Activated CD8-positive, alpha-beta memory T cell treated with anti-CD3 and anti-CD28 coated beads, Interleukin-2, amount 50 U/mL, for 48 hours (primary cell): Measurements from ENCODE around the gene SLC10A4.
"Not testable (repeated sequence)": the region's sequence is repeated elsewhere in the genome, so short reads cannot be mapped to it uniquely, and the experiment has no call there.

Experiments used
- DNase-seq: peaks from one replicate; pipeline ENCODE4 v3.0.0-alpha.2; 2020

Gene SLC10A4

GRCh38 chr4:48483006-48483776, at the start of gene SLC10A4:
Gene SLC10A4, plus strand, starts transcription at chr4:48483343. Its CDS starts 219 bp downstream, at chr4:48483562.
- peak; percentile 60 for DNase-seq

DNA sequence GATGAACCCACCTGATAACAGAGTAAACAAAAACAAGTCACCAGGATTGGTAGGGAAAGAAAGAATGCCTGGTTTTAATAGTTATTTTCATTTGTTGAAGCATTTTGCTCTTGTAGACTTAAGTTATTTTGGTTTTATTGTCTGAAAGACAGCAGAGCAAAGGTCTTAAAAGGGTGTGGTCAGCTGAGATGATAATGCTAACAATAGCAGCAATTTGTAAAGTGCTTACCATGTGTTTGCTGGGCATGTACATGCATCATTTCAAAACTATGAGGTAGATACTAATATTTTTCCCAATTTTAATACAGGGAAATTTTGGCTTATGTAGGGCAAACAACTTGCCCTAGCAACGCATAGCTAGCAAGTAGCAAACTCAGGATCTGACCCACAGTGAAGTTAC, 46.8 kb upstream of the SLC10A4 start:
- DNase-seq = no peak

GRCh38 chr4:48439988-48440387, 43.2 kb upstream of the SLC10A4 start:
- no peak for DNase-seq

GRCh38 chr4:48440914-48441313, 42.2 kb upstream of the SLC10A4 start:
- not testable (repeated sequence) for DNase-seq

- DNase-seq = no peak
Measured at GRCh38 chr4:48445704-48446103, 37.4 kb upstream of the SLC10A4 start.

DNA sequence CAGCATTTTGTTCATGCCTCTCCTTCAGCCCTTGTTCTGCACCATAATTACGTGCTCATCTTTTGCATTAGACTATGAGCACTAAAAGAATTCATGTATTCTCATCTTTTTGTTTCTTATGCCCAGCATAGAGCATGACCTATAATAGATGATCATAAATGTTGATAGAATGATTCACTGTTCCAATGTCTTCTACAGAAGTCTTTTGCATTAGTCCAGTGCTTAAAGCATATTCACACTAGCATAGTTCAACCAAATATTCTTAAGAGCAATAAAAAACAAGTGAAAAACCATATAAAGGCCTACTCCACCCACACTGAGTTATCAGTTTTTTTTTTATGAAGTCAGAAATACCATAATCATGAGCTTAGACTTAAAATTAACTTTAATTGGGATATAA, 36.5 kb upstream of the SLC10A4 start:
- no peak for DNase-seq

- DNase-seq = no peak
Measured at GRCh38 chr4:48449151-48449550, 34.0 kb upstream of the SLC10A4 start.

- no peak for DNase-seq
Measured at GRCh38 chr4:48450740-48451139, 32.4 kb upstream of the SLC10A4 start.

DNA sequence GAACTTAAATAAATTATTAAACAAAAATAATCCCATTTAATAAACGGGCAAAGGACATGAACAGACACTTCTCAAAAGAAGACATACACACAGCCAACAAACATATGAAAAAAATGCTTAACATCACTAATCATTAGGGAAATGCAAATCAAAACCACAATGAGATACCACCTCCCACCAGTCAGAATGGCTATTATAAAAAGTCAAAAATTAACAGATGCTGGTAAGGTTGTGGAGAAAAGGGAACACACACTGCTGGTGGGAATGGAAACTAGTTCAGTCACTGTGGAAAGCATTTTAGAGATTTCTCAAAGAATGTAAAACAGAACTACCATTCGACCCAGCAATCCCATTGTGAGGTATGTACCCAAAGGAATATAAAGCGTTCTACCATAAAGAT, 31.5 kb upstream of the SLC10A4 start:
- not testable (repeated sequence) for DNase-seq

DNA sequence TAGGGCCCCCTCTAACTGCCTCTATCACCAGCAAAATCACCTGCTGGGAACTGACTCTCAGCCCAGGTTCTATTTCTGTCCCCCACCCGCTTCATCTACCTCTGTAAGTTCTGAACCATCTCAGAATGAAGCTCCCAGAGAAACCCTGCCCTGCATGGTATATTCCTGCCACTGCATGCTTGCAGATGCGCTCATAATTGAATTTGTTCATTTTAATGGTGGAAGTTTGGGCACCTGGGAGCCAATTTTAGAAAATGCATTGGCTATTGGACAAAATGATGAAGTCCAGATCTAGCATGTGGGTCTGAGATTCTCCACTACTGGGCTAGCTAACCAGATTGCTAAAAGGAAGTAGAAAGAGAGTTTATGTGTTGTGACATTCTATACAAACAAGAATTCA, 28.6 kb upstream of the SLC10A4 start:
- DNase-seq = no peak

- DNase-seq = no peak
Measured at GRCh38 chr4:48461000-48461399, 22.1 kb upstream of the SLC10A4 start.

- no peak for DNase-seq
Measured at GRCh38 chr4:48462363-48462762, 20.8 kb upstream of the SLC10A4 start.

DNA sequence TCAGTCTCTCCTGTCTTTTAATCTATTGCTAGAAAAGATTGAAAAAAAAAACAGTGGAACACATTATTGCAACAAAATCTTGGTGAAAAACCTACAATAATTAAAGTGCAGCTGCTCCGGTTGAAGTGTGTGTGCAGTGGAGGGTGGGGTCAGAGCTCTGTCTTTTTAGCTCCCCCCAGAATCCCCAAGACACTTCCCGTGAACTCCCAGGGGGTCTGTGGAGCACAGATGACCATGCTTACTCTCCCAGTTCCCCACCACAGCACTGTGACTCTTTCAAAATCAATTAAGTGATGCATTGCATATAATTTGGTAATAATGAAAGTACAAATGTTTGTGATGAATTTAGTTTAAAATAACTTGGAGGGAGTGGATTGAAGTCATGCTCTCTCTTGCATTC, 15.7 kb upstream of the SLC10A4 start:
- no peak for DNase-seq

GRCh38 chr4:48467891-48468290, 15.3 kb upstream of the SLC10A4 start:
- DNase-seq = no peak

DNA sequence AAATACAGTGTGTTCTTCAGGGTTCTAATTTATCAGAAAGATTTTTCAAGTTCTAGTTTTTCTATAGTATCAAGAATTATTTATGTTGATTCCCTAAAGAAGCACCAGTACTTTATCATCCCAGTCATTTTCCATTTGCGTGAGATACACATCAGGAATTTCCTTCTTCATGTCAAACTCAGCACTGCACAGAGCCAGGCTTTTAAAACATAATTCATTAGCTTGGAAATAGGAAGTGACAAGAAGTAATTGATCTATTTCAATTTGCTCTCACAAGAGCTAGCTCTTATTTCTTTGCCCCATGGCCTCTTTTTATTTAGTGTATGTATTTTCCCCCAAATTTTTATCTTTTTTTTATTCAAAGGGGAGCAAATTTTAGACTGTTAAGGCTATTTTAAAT, 13.0 kb upstream of the SLC10A4 start:
- DNase-seq = no peak

- DNase-seq = no peak
Measured at GRCh38 chr4:48470570-48470969, 12.6 kb upstream of the SLC10A4 start.

DNA sequence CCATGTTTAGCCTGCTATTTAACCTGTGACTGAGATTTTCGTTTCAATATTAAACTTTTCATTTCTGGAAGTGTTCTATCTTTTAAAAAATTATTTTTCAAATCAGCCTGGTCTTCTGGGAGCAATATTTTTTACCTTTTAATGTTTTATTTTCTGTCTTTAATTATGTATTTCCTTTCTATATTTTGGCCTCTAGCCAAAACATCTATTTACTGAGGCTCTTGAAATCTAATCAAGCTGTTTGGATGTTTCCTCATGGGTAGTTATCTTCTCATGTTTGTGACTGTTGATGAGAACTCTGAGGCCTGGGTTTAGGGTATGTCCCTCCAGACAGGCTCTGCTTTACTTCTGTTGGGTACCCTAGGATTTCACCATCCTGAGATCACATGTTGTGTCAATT, 10.3 kb upstream of the SLC10A4 start:
- DNase-seq = no peak

GRCh38 chr4:48475770-48476169, 7.4 kb upstream of the SLC10A4 start:
- no peak for DNase-seq

DNA sequence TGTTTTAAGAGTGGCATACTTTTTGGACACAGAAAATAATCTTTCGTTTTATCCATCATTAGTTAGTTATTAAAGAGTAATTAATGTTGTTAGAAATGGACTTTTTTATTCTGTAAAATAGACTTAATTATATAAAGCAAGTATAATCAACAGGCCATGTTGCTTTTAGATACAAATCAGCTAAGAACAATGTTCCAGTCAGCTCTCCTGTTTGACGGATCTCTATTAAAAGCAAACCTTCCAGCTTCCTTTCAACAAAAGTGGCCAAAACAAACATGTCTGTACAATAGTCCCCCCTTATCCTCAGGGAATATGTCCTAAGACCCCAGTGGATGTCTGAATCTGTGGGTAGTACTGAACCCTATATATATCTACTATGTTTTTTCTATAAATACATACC, 4.9 kb upstream of the SLC10A4 start:
- DNase-seq = no peak

GRCh38 chr4:48481581-48481980, 1.6 kb upstream of the SLC10A4 start:
- DNase-seq = no peak

DNA sequence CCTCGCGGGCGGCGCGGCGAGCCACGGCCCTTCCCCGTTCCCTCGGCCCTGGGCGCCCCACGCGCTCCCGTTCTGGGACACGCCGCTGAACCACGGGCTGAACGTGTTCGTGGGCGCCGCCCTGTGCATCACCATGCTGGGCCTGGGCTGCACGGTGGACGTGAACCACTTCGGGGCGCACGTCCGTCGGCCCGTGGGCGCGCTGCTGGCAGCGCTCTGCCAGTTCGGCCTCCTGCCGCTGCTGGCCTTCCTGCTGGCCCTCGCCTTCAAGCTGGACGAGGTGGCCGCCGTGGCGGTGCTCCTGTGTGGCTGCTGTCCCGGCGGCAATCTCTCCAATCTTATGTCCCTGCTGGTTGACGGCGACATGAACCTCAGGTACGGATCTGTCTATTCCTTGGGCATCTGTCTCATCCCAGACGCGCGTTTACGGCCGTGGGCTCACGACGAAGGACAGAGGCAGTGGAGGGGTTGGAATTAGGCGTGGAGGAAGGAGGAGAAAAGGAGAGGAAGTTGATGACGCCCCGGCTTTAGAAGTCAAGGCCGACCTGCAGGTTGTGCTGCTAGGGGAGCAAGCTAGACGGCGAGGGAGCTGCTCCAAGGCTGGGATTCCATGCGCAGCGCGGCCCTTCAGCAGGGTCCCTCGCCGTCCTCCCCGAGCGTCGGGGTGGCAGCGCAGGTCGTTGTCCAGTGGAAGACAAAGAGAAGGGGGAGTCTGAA, 792 bp downstream of the SLC10A4 start:
- no peak for DNase-seq

GRCh38 chr4:48484494-48485168, 1.5 kb downstream of the SLC10A4 start:
- no peak for DNase-seq

GRCh38 chr4:48489683-48490011, 6.5 kb downstream of the SLC10A4 start:
- no peak for DNase-seq
